HG03354 (cell line): ENCODE results near the gene LUZP2.
"Not testable (repeated sequence)": the region's sequence is repeated elsewhere in the genome, so short reads cannot be mapped to it uniquely, and the experiment has no call there.

ENCODE experiments used
- ATAC-seq: cut with Tn5 transposase; IDR thresholded peaks from one replicate; pipeline ENCODE4 v1.9.1; 2021; ENCODE audit warnings: mild to moderate bottlenecking; ENCODE audit not compliant: unreplicated experiment, poor library complexity, severe bottlenecking

LUZP2 gene

GRCh38 chr11:24872651-24873311, 375.9 kb downstream of the LUZP2 start:
- no peak for ATAC-seq

- no peak for ATAC-seq
These were observed 384.1 kb downstream of the LUZP2 start for GRCh38 chr11:24880962-24881361.

GRCh38 chr11:24885580-24886173, 388.8 kb downstream of the LUZP2 start:
- ATAC-seq: no peak

GRCh38 chr11:24886880-24887619, 390.2 kb downstream of the LUZP2 start:
- no peak for ATAC-seq

GRCh38 chr11:24890426-24890825, 393.6 kb downstream of the LUZP2 start:
- no peak for ATAC-seq

- ATAC-seq: not testable (repeated sequence)
These were observed 395.1 kb downstream of the LUZP2 start for GRCh38 chr11:24891845-24892492.

- ATAC-seq: no peak
These were observed 399.4 kb downstream of the LUZP2 start for GRCh38 chr11:24896118-24896835.

GRCh38 chr11:24900514-24900913, 403.7 kb downstream of the LUZP2 start:
- ATAC-seq: no peak

- no peak for ATAC-seq
These were observed 404.2 kb downstream of the LUZP2 start for GRCh38 chr11:24900960-24901549.

- ATAC-seq: no peak
These were observed 406.7 kb downstream of the LUZP2 start for GRCh38 chr11:24903555-24903954.

GRCh38 chr11:24925091-24925490, 428.2 kb downstream of the LUZP2 start:
- ATAC-seq: no peak

GRCh38 chr11:24932110-24933000, 435.5 kb downstream of the LUZP2 start:
- ATAC-seq: no peak

GRCh38 chr11:24934733-24935439, 438.0 kb downstream of the LUZP2 start:
- no peak for ATAC-seq

GRCh38 chr11:24944891-24945290, 448.0 kb downstream of the LUZP2 start:
- no peak for ATAC-seq

- no peak for ATAC-seq
These were observed 452.6 kb downstream of the LUZP2 start for GRCh38 chr11:24949406-24949805.

GRCh38 chr11:24963852-24964251, 467.0 kb downstream of the LUZP2 start:
- no peak for ATAC-seq

GRCh38 chr11:24965748-24966147, 468.9 kb downstream of the LUZP2 start:
- ATAC-seq: no peak

GRCh38 chr11:24993903-24994302, 497.1 kb downstream of the LUZP2 start:
- ATAC-seq: not testable (repeated sequence)
